ENCODE measurements around the gene GRIK3.

The GRIK3 gene

GRCh38 chr1:36994294-36994693 lies 40.0 kb downstream of the GRIK3 start:
- Histone ChIP-seq H3K4me3 (replicated peaks; ENCODE audit: insufficient read depth, low read length) (no peak overlapping the region), H3K27ac (replicated peaks) (no peak overlapping the region), H3K27me3 (ENCODE audit: insufficient read depth, poor library complexity, severe bottlenecking) (no peaks in the 10 kb centered on the region)
- no peak for DNase-seq (ENCODE audit: low read depth in 1 of 2, low spot score in 1 of 2)
- TF ChIP-seq CTCF (IDR thresholded peaks at IDR 0.05; ENCODE audit: insufficient read depth, low read length) (no peak), REST (IDR thresholded peaks at IDR 0.05; ENCODE audit: insufficient replicate concordance, low read depth) (no peak), GABPA (IDR thresholded peaks at IDR 0.05; ENCODE audit: low read depth) (no peak), POLR2AphosphoS5 (IDR thresholded peaks at IDR 0.05; ENCODE audit: low read depth) (no peak), SPI1 (IDR thresholded peaks at IDR 0.05; ENCODE audit: borderline replicate concordance, low read depth) (no peak)

GRCh38 chr1:36992139-36992943 lies 42.0 kb downstream of the GRIK3 start:
- no peak for DNase-seq (ENCODE audit: low read depth in 1 of 2, low spot score in 1 of 2)
- H3K4me3 ChIP-seq (replicated peaks; ENCODE audit: insufficient read depth, low read length): no peak overlapping the region
- no peak overlapping the region for H3K27ac ChIP-seq (replicated peaks)
- TF ChIP-seq CTCF (IDR thresholded peaks at IDR 0.05; ENCODE audit: insufficient read depth, low read length) (no peak), SPI1 (IDR thresholded peaks at IDR 0.05; ENCODE audit: borderline replicate concordance, low read depth) (no peak), GABPA (IDR thresholded peaks at IDR 0.05; ENCODE audit: low read depth) (no peak), REST (IDR thresholded peaks at IDR 0.05; ENCODE audit: insufficient replicate concordance, low read depth) (no peak), POLR2AphosphoS5 (IDR thresholded peaks at IDR 0.05; ENCODE audit: low read depth) (no peak)
- no peaks in the 10 kb centered on the region for H3K27me3 ChIP-seq (ENCODE audit: insufficient read depth, poor library complexity, severe bottlenecking)

GRCh38 chr1:36991551-36991950 lies 42.8 kb downstream of the GRIK3 start:
- TF ChIP-seq REST (IDR thresholded peaks at IDR 0.05; ENCODE audit: insufficient replicate concordance, low read depth): no peak
- TF ChIP-seq POLR2AphosphoS5 (IDR thresholded peaks at IDR 0.05; ENCODE audit: low read depth): no peak
- no peak for TF ChIP-seq GABPA (IDR thresholded peaks at IDR 0.05; ENCODE audit: low read depth)
- no peak for TF ChIP-seq CTCF (IDR thresholded peaks at IDR 0.05; ENCODE audit: insufficient read depth, low read length)
- no peak for TF ChIP-seq SPI1 (IDR thresholded peaks at IDR 0.05; ENCODE audit: borderline replicate concordance, low read depth)
- no peak for DNase-seq (ENCODE audit: low read depth in 1 of 2, low spot score in 1 of 2)
- Histone ChIP-seq H3K27me3 (ENCODE audit: insufficient read depth, poor library complexity, severe bottlenecking) (no peaks in the 10 kb centered on the region), H3K4me3 (replicated peaks; ENCODE audit: insufficient read depth, low read length) (no peak overlapping the region), H3K27ac (replicated peaks) (no peak overlapping the region)
